ENCODE results near the gene GPR171.
"Not testable (repeated sequence)": the region's sequence is repeated elsewhere in the genome, so short reads cannot be mapped to it uniquely, and the experiment has no call there.

GPR171 gene, protein sequence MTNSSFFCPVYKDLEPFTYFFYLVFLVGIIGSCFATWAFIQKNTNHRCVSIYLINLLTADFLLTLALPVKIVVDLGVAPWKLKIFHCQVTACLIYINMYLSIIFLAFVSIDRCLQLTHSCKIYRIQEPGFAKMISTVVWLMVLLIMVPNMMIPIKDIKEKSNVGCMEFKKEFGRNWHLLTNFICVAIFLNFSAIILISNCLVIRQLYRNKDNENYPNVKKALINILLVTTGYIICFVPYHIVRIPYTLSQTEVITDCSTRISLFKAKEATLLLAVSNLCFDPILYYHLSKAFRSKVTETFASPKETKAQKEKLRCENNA

DNA sequence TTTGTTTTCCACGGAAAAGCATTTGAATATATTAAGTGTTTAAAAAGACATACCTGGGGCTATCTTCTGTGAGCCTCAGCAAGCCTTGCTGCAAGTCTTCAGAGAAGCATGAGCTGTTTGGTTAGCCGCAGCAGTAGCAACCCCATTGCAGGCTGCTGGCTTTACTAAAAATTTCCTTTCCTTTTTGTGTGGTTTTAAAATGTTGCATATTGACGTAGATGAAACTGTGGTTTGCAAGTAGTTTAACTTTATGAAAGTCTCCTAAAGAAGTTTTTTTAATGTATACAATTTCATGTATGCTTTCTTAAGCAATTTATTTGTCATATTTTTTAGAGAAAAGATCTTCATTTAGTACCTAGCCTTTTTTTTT, at the start of gene GPR171:
TSS of gene GPR171 (minus strand) at position 166 of the 370 bp plus-strand sequence. CDS start 3,830 bp downstream, outside the sequence.
- H3K4me3 ChIP-seq (ENCODE audit: control insufficient read depth, low read depth, low read length), result no peak within 1 kb of the TSS
- DNase-seq (ENCODE audit: low read depth), result no peak
- TF ChIP-seq, protein P1, sequence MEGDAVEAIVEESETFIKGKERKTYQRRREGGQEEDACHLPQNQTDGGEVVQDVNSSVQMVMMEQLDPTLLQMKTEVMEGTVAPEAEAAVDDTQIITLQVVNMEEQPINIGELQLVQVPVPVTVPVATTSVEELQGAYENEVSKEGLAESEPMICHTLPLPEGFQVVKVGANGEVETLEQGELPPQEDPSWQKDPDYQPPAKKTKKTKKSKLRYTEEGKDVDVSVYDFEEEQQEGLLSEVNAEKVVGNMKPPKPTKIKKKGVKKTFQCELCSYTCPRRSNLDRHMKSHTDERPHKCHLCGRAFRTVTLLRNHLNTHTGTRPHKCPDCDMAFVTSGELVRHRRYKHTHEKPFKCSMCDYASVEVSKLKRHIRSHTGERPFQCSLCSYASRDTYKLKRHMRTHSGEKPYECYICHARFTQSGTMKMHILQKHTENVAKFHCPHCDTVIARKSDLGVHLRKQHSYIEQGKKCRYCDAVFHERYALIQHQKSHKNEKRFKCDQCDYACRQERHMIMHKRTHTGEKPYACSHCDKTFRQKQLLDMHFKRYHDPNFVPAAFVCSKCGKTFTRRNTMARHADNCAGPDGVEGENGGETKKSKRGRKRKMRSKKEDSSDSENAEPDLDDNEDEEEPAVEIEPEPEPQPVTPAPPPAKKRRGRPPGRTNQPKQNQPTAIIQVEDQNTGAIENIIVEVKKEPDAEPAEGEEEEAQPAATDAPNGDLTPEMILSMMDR (conservative IDR thresholded peaks at IDR 0.05; ENCODE audit: control insufficient read depth, insufficient read depth, low read depth, low read length), result no peak

DNA sequence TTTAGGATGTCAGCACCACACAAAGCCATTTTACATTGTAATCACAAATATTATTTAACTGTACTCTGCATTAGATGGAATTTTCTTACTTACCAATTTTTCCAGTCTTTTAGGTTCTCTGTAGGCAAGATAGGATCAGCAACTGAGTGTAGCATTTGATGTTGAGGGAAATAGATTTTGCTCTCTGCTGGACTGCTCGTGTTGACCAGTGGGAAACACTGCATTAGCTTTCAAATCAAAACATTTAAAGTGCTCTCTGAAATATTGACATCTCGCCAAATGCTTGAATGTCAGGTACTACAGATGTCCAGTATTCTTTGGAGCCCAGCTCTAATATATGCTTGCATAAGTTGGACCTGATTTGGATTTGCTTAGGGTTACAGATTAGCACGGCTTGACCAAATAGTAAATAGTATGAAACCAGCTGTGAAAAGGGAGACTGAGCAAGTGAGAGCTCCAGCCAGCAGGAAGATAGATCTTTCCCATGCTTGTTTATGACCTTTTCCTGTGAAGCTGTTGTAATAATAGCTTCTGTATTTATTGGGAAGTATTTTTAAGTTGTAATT, 45.8 kb upstream of the GPR171 start:
- no peak overlapping the region for H3K4me3 ChIP-seq (ENCODE audit: control insufficient read depth, low read depth, low read length)
- TF ChIP-seq, protein P1 (conservative IDR thresholded peaks at IDR 0.05; ENCODE audit: control insufficient read depth, insufficient read depth, low read depth, low read length), result no peak
- no peak for DNase-seq (ENCODE audit: low read depth)

DNA sequence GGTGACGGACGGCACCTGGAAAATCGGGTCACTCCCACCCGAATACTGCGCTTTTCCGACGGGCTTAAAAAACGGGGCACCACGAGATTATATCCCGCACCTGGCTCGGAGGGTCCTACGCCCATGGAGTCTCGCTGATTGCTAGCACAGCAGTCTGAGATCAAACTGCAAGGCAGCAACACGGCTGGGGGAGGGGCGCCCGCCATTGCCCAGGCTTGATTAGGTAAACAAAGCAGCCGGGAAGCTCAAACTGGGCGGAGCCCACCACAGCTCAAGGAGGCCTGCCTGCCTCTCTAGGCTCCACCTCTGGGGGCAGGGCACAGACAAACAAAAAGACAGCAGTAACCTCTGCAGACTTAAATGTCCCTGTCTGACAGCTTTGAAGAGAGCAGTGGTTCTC, 39.0 kb upstream of the GPR171 start:
- not testable (repeated sequence) for DNase-seq (ENCODE audit: low read depth); H3K4me3 ChIP-seq (ENCODE audit: control insufficient read depth, low read depth, low read length)

DNA sequence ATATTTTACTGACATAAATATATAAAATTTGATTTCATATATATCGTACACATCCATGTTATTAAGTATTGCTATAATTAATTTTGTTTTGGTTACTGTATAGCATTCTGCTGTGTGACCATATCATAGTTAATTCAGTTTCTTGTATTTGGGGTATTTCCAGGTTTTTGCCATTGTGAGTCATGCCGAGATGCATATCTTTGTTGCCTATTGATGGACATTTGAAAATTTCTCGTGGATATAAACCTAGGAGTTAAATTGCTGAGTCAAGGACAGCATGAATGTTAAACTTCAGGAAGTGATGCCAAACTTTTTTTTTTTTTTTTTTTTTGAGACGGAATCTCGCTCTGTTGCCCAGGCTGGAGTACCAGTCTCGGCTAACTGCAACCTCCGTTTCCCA, 33.7 kb upstream of the GPR171 start:
- TF ChIP-seq, protein P1 (conservative IDR thresholded peaks at IDR 0.05; ENCODE audit: control insufficient read depth, insufficient read depth, low read depth, low read length), result no peak
- DNase-seq (ENCODE audit: low read depth), result no peak

DNA sequence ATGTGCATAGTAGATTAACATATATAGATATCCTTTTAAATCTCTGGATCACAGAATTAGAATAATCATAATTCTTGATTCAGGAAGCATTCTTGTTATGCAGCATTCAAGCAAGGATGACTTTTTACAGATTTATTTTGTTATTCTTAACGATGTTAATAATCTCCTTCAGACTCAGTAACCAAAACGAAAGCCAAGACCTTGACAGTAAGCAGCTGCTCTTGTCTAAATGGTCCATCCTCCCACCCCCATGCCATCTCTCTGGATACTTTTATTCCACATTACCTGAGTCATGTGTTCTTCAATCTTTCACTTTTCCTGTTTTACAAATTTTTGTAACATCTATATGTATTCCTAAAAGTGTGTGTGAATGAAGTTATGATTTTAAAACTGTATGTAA, 33.3 kb upstream of the GPR171 start:
- no peak for DNase-seq (ENCODE audit: low read depth)
- H3K4me3 ChIP-seq (ENCODE audit: control insufficient read depth, low read depth, low read length), result no peak overlapping the region
- TF ChIP-seq, protein P1 (conservative IDR thresholded peaks at IDR 0.05; ENCODE audit: control insufficient read depth, insufficient read depth, low read depth, low read length), result no peak

More for the DNA sequence above, 33.7 kb upstream of the GPR171 start:
- no peak overlapping the region for H3K4me3 ChIP-seq (ENCODE audit: control insufficient read depth, low read depth, low read length)

DNA sequence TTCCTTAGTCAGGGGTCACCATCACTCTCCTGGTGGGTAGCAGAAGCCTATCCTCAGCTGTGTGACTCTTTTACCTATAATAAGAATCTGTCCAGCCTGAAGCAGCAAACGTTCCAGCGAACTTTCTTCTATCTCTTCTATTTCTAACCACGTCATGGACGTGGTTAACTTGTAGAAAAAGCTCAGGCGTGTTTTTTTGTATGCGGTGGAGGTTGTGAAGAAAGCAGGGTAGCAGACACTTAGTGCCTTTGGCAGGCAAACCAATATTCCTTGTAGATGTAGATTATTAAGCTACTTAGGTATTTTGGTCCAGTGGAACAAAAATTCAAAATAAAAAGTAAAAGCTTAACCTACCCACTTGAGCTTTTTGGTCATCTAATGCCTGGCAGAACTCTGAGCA, 31.8 kb upstream of the GPR171 start:
- no peak for DNase-seq (ENCODE audit: low read depth)
- H3K4me3 ChIP-seq (ENCODE audit: control insufficient read depth, low read depth, low read length), result no peak overlapping the region
- TF ChIP-seq, protein P1 (conservative IDR thresholded peaks at IDR 0.05; ENCODE audit: control insufficient read depth, insufficient read depth, low read depth, low read length), result no peak

DNA sequence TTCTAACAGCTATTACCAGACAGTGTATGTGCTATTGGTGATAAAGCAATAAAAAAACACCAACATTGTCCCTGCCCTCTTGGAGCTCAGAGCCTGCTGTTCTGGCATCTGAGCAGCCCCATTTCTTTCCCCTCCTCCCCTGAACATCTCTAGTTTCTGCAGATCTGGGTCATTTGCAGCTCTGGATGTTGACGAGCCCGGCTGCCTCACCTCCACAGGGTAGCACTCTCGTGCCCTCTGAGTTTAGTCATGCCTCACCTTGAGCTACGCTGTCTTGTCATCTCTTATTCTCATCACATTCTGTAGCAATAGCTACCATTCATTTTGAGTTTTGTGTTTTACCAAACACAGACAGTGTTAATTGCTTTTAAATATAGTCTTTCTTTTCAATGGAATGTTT, 30.0 kb upstream of the GPR171 start:
- no peak for DNase-seq (ENCODE audit: low read depth)
- H3K4me3 ChIP-seq (ENCODE audit: control insufficient read depth, low read depth, low read length), result no peak overlapping the region
- TF ChIP-seq, protein P1 (conservative IDR thresholded peaks at IDR 0.05; ENCODE audit: control insufficient read depth, insufficient read depth, low read depth, low read length), result no peak

DNA sequence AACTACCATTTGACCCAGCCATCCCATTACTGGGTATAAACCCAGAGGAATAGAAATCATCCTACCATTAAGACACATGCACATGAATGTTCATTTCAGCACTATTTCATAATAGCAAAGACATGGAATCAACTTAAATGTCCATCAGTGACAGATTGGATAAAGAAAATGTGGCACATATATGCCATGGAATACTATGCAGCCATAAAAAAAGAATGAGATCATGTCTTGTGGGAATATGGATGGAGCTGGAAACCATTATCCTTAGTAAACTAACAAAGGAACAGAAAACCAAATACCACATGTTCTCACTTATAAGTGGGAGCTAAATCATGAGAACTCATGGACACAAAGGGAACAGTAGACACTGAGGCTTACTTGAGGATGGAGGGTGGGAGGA, 29.4 kb upstream of the GPR171 start:
- not testable (repeated sequence) for H3K4me3 ChIP-seq (ENCODE audit: control insufficient read depth, low read depth, low read length); DNase-seq (ENCODE audit: low read depth)

Data from fibroblast of mammary gland (primary cell).